Parathyroid adenoma (tissue), 2 donors: Measurements from ENCODE around the gene RASGRP1.

Experiments
- H2AFZ ChIP-seq: fragments of 300-600 bp; sonication (generic); one replicate; pipeline ENCODE4 v1.7.0; 2017; ENCODE audit warnings: antibody characterized with exemption, mild to moderate bottlenecking
- H3K27ac ChIP-seq: fragments of 300-600 bp; sonication (generic); one replicate; pipeline ENCODE4 v1.7.0; 2017
- H3K27me3 ChIP-seq: fragments of 300-600 bp; sonication (generic); one replicate; pipeline ENCODE4 v1.7.0; 2017; ENCODE audit warnings: low read length; ENCODE audit not compliant: control insufficient read depth, insufficient read depth
- H3K36me3 ChIP-seq: fragments of 300-600 bp; sonication (generic); one replicate; pipeline ENCODE4 v1.7.0; 2017; ENCODE audit warnings: low read length; ENCODE audit not compliant: control insufficient read depth, insufficient read depth
- H3K4me1 ChIP-seq: fragments of 300-600 bp; sonication (generic); one replicate; pipeline ENCODE4 v1.7.0; 2017; ENCODE audit warnings: control low read depth
- H3K4me2 ChIP-seq: fragments of 300-600 bp; sonication (generic); one replicate; pipeline ENCODE4 v1.7.0; 2017; ENCODE audit warnings: low read length
- H3K4me3 ChIP-seq: fragments of 300-600 bp; sonication (generic); one replicate; pipeline ENCODE4 v1.7.0; 2017; ENCODE audit warnings: low read depth, low read length
- H3K79me2 ChIP-seq: fragments of 300-600 bp; sonication (generic); one replicate; pipeline ENCODE4 v1.7.0; 2017; ENCODE audit warnings: control low read depth
- H3K9ac ChIP-seq: fragments of 300-600 bp; sonication (generic); one replicate; pipeline ENCODE4 v1.7.0; 2017; ENCODE audit warnings: mild to moderate bottlenecking
- H3K9me3 ChIP-seq: fragments of 300-600 bp; sonication (generic); one replicate; pipeline ENCODE4 v1.7.0; 2017; ENCODE audit warnings: low read length; ENCODE audit not compliant: control insufficient read depth
- TF ChIP-seq, protein P1 (sequence below): fragments of 300-600 bp; sonication (generic); IDR thresholded peaks from one replicate; pipeline ENCODE4 v1.7.0; 2017; ENCODE audit warnings: antibody characterized with exemption, mild to moderate bottlenecking
- donor health status: primary hyperparathyroidism.

The RASGRP1 gene

DNA sequence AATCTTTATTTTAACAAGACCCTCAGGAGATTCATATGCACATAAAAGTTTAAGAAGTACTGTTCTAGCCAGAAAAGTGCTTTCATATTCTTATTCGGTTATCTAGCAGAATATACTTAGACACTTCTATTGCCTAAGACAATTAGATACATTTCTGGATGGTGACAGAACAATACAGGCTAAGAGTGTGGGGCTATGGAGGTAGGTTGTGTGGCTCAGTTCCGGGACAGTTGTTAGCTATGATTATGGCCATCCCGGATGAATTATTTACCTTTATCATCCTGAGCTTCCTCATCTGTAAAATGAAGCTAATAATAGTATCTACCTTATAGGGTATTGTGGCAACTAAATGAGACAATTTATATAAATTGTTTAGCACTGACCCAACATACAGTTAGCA lies 104.1 kb downstream of the RASGRP1 start:
- no peaks in the 10 kb centered on the region for H3K27me3 ChIP-seq
- TF ChIP-seq, protein P1, sequence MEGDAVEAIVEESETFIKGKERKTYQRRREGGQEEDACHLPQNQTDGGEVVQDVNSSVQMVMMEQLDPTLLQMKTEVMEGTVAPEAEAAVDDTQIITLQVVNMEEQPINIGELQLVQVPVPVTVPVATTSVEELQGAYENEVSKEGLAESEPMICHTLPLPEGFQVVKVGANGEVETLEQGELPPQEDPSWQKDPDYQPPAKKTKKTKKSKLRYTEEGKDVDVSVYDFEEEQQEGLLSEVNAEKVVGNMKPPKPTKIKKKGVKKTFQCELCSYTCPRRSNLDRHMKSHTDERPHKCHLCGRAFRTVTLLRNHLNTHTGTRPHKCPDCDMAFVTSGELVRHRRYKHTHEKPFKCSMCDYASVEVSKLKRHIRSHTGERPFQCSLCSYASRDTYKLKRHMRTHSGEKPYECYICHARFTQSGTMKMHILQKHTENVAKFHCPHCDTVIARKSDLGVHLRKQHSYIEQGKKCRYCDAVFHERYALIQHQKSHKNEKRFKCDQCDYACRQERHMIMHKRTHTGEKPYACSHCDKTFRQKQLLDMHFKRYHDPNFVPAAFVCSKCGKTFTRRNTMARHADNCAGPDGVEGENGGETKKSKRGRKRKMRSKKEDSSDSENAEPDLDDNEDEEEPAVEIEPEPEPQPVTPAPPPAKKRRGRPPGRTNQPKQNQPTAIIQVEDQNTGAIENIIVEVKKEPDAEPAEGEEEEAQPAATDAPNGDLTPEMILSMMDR: no peak
- no peaks in the 10 kb centered on the region for H3K4me1 ChIP-seq
- H3K4me2 ChIP-seq: no peak overlapping the region
- H3K9ac ChIP-seq: no peak overlapping the region
- no peaks in the 10 kb centered on the region for H3K9me3 ChIP-seq
- H3K79me2 ChIP-seq: peaks cover 7% of the 10 kb centered on the region
- no peaks in the 10 kb centered on the region for H3K36me3 ChIP-seq
- H2AFZ ChIP-seq: no peak overlapping the region
- H3K27ac ChIP-seq: no peak overlapping the region
- H3K4me3 ChIP-seq: no peak overlapping the region

DNA sequence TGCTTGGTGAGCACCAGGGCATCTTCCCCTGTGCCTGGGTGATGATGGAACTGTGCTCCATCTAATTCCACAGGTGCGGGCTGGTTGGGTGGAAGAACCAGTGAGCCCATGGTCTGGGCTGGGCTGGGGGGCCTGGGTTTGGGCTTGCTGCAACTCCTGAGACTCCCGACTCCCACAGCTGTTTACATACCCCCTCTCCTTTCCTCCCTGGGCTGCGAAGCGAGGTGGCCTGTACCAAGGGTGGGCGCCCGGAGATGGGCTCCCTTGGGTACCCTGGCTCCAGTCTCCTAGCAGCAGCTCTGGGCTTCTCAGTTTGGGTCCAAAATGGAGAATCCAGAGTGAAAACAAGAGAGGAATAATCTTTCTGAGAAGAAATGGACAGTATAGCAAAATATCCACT lies 105.1 kb downstream of the RASGRP1 start:
- H3K79me2 ChIP-seq: peaks cover 13% of the 10 kb centered on the region
- H3K4me2 ChIP-seq: no peak overlapping the region
- no peaks in the 10 kb centered on the region for H3K4me1 ChIP-seq
- TF ChIP-seq, protein P1: no peak
- H3K27ac ChIP-seq: no peak overlapping the region
- H3K36me3 ChIP-seq: no peaks in the 10 kb centered on the region
- H3K27me3 ChIP-seq: no peaks in the 10 kb centered on the region
- H2AFZ ChIP-seq: no peak overlapping the region
- no peak overlapping the region for H3K4me3 ChIP-seq
- H3K9ac ChIP-seq: no peak overlapping the region
- H3K9me3 ChIP-seq: no peaks in the 10 kb centered on the region

GRCh38 chr15:38458646-38459045 lies 106.0 kb downstream of the RASGRP1 start:
- peaks cover 13% of the 10 kb centered on the region for H3K79me2 ChIP-seq
- H3K36me3 ChIP-seq: no peaks in the 10 kb centered on the region
- no peaks in the 10 kb centered on the region for H3K27me3 ChIP-seq
- no peak overlapping the region for H3K4me2 ChIP-seq
- H3K27ac ChIP-seq: no peak overlapping the region
- TF ChIP-seq, protein P1: no peak
- H3K4me1 ChIP-seq: no peaks in the 10 kb centered on the region
- no peak overlapping the region for H2AFZ ChIP-seq
- no peak overlapping the region for H3K9ac ChIP-seq
- H3K9me3 ChIP-seq: no peaks in the 10 kb centered on the region
- no peak overlapping the region for H3K4me3 ChIP-seq

DNA sequence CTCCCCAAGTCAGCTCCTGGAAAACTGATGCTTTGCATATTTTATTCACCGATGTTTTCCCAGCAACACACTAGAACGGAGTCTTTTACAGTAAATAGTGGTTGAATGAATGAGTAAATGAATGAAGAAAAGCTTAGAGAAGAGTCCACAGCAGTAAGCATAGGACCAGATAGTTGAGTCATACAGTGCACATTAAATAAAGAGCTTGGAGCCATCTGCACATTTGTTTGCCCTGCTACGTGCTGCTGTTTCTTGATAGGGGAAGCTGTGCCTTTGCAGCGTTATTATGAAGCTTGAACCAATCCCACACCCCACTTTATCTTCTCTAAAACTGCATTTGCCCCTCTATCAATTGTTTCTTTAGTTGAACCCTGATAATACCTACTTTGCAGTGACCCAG lies 109.5 kb downstream of the RASGRP1 start:
- H3K9me3 ChIP-seq: no peaks in the 10 kb centered on the region
- H3K4me3 ChIP-seq: peak overlapping the region; percentile 93
- H3K27ac ChIP-seq: no peak overlapping the region
- no peaks in the 10 kb centered on the region for H3K4me1 ChIP-seq
- H3K4me2 ChIP-seq: peak overlapping the region; percentile 78
- no peak overlapping the region for H2AFZ ChIP-seq
- TF ChIP-seq, protein P1: no peak
- no peaks in the 10 kb centered on the region for H3K27me3 ChIP-seq
- H3K36me3 ChIP-seq: no peaks in the 10 kb centered on the region
- H3K9ac ChIP-seq: no peak overlapping the region
- H3K79me2 ChIP-seq: peaks cover 13% of the 10 kb centered on the region

DNA sequence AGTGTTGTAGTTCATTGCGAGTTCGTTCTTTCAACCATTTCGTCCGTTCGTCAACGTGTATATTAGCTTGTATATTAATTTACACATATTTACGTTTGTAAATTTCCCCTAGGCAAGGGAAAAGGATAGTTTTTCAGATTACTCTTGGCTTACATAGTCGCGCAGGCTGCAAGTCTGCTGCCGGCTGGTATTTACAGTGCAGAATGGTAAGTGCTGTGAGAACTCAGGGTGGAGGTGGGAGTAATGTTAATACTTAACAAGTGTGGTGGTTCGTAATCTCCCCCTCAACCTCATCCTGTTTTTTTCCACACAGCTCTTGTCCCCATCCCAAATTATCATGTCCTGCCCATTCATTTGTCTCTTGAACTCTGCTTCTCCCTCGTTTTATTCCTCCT lies 109.9 kb downstream of the RASGRP1 start:
- no peaks in the 10 kb centered on the region for H3K4me1 ChIP-seq
- no peaks in the 10 kb centered on the region for H3K9me3 ChIP-seq
- peak overlapping the region; percentile 80 for H3K27ac ChIP-seq
- no peaks in the 10 kb centered on the region for H3K36me3 ChIP-seq
- no peaks in the 10 kb centered on the region for H3K27me3 ChIP-seq
- H3K4me2 ChIP-seq: peak overlapping the region; percentile 78
- H3K79me2 ChIP-seq: peaks cover 13% of the 10 kb centered on the region
- peak overlapping the region; percentile 93 for H3K4me3 ChIP-seq
- H2AFZ ChIP-seq: peak overlapping the region; percentile 71
- TF ChIP-seq, protein P1: no peak
- no peak overlapping the region for H3K9ac ChIP-seq
